Hepatic stellate cell (primary cell): ENCODE data around the gene CDR2L.
"Not testable (repeated sequence)": the region's sequence is repeated elsewhere in the genome, so short reads cannot be mapped to it uniquely, and the experiment has no call there.

Experiments
- DNase-seq: peaks from one replicate; pipeline ENCODE4 v3.0.0; 2011; ENCODE audit warnings: low spot score

CDR2L gene

DNA sequence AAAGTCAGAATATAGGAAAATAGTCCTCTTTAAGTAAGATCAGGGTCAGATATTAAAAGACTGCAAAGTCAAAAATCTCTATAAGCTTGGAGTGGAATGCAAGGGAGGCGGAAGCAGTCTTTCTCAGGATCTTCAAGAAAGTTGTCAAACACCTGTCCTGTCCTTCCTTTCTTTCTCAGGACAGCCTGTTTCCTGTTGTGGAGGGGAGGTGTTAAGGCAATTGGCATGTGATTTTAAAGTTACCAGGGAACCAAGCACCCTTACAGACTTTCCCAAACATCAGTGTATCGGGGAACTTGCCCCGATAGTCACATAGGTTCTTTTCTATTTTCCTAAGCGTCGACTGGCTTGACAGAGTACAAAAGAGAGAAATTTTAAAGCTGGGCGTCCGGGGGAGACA lies 57.3 kb downstream of the CDR2L start:
- no peak for DNase-seq

DNA sequence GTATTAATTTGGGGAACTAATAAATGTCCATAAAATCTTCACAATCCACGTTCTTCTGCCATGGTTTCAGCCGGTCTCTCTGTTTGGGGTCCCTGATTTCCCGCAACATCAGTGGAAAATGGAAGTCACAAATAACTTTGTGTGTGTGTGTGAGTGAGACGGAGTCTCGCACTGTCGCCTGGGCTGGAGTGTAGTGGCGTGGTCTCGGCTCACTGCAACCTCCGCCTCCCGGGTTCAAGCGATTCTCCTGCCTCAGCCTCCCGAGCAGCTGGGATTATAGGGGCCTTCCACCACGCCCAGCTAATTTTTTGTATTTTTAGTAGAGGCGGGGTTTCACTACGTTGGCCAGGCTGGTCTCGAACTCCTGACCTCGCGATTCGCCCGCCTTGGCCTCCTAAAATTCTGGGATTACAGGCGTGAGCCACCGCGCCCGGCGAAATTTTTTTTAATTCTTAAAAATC lies 58.5 kb downstream of the CDR2L start:
- DNase-seq, result not testable (repeated sequence)

GRCh38 chr17:75046407-75047289 lies 59.2 kb downstream of the CDR2L start, which contains the start of the genes ATP5PD and KCTD2:
ATP5PD (minus strand) TSS chr17:75046969; CDS start chr17:75042650, 4,319 bp downstream.
KCTD2 (plus strand) TSS chr17:75047225; CDS start chr17:75047251, 26 bp downstream.
- DNase-seq, result peak; percentile 99

DNA sequence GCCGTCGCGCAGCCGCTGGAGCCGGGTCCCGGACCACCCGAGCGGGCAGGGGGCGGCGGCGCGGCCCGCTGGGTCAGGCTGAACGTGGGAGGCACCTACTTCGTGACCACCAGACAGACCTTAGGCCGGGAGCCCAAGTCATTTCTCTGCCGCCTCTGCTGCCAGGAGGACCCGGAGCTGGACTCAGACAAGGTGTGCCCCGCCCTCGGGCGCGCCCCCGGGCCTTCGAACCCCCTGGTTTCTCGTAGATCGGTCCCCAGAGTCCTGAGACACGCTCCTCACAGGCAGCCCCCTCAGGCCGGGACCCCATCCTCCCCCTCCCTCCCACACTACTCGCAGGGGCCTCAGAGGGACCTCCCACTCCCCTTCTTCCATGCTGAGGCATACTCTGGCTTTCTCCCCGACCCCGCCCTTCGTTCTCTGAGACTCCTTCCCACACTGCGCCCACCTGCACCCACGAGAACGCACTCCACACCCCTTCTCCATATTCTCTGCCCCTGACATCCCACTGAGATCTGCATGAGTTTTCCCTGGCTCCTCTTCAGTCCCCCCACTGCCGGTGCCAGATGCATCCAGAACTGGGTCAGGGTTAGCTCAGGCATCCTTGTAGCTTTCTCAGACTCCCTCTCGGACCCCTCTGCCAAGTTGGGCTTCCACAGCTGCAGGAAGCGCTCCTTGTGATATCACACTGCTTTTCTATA lies 60.1 kb downstream of the CDR2L start:
- no peak for DNase-seq

- no peak for DNase-seq
Measured at GRCh38 chr17:75048249-75048878, 60.9 kb downstream of the CDR2L start.

- DNase-seq, result no peak
Measured at GRCh38 chr17:75049057-75049456, 61.6 kb downstream of the CDR2L start.

DNA sequence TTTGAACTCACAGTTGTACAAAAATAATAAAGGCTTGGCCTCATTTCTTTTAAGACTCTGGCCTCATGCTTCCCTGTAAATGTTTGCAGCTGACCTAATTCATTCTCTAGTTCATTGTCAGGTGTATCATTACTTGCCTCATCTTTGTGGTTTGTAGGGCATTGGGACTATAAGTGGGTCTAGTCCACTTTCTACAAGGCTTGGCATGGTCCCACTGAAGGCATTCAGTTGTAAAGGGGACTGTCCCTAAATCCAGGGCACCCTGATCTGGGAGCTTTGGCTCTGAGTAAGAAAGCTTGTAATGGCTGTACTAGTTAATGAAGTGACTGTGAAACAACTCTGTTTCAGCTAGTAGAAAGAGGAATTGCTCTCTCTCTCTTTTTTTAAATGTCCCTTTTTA lies 62.3 kb downstream of the CDR2L start:
- no peak for DNase-seq

DNA sequence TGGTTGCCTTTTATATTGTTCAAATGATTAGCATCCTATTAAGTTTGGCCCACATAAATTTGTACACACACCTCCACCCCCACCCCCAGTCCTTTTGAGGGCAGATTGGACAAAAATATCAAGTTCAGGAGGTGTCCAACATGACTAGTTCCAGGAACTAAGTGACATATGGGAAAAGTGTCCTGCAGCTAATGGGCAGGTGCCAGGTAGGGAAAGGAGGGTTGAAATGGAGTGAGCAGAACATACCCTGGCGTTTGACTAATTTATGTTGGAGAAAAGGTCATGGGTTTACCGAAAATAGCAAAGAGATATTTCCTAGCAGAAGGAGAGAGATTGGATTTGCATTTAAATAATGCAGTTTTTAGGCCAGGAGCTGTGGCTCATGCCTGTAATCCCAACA lies 64.5 kb downstream of the CDR2L start:
- DNase-seq, result no peak
